IMR-90 (cell line): ENCODE results near the gene CERS1.

Experiments
- BHLHE40 ChIP-seq: fragments of 150-350 bp; IDR thresholded peaks from 2 replicates; pipeline ENCODE4 v1.6.1; 2016; ENCODE audit warnings: mild to moderate bottlenecking, low read depth, low read length
- CEBPB ChIP-seq: IDR thresholded peaks from 2 replicates; pipeline ENCODE4 v1.6.1; 2012; ENCODE audit warnings: low read depth, low read length, improper control_type of control experiment
- CTCF ChIP-seq: conservative IDR thresholded peaks from 2 replicates; pipeline ENCODE4 v1.5.1; 2012; ENCODE audit warnings: mild to moderate bottlenecking, low read depth, low read length, improper control_type of control experiment
- ELK1 ChIP-seq: fragments of 150-350 bp; IDR thresholded peaks from 2 replicates; pipeline ENCODE4 v1.6.1; 2016; ENCODE audit warnings: low read depth, mild to moderate bottlenecking, low read length, moderate library complexity, borderline replicate concordance
- FOS ChIP-seq: fragments of 150-350 bp; IDR thresholded peaks from 2 replicates; pipeline ENCODE4 v1.6.1; 2016; ENCODE audit warnings: low read depth, low read length
- MAZ ChIP-seq: IDR thresholded peaks from 2 replicates; pipeline ENCODE4 v1.6.1; 2012; ENCODE audit warnings: low read depth, mild to moderate bottlenecking, low read length, improper control_type of control experiment, moderate library complexity, borderline replicate concordance
- POLR2A ChIP-seq: IDR thresholded peaks from 2 replicates; pipeline ENCODE4 v1.6.1; 2012; ENCODE audit warnings: mild to moderate bottlenecking, low read depth, low read length
- RAD21 ChIP-seq: IDR thresholded peaks from 2 replicates; pipeline ENCODE4 v1.6.1; 2012; ENCODE audit warnings: low read length, improper control_type of control experiment
- RFX5 ChIP-seq: IDR thresholded peaks from 2 replicates; pipeline ENCODE4 v1.8.0; 2012; ENCODE audit warnings: low read depth, mild to moderate bottlenecking, low read length, moderate library complexity
- SMC3 ChIP-seq: fragments of 150-350 bp; IDR thresholded peaks from 2 replicates; pipeline ENCODE4 v1.6.1; 2016; ENCODE audit warnings: low read depth, mild to moderate bottlenecking, antibody characterized with exemption, low read length, moderate library complexity
- USF2 ChIP-seq: fragments of 150-350 bp; IDR thresholded peaks from 2 replicates; pipeline ENCODE4 v1.6.1; 2017; ENCODE audit warnings: mild to moderate bottlenecking, antibody characterized with exemption, low read length, low read depth

GRCh38 chr19:18895038-18895823, 727 bp downstream of the CERS1 start:
- peak; percentile 36 for TF ChIP-seq CTCF
- TF ChIP-seq POLR2A, result no peak
- TF ChIP-seq SMC3, result peak; percentile 17; the same call in 1 of the 2 replicates
- no peak for TF ChIP-seq RFX5
- no peak for TF ChIP-seq FOS
- TF ChIP-seq MAZ, result no peak
- TF ChIP-seq USF2, result no peak
- peak; percentile 26; the same call in 1 of the 2 replicates for TF ChIP-seq RAD21
- no peak for TF ChIP-seq BHLHE40
- no peak for TF ChIP-seq CEBPB
- no peak for TF ChIP-seq ELK1
